ENCODE results near the gene STX18. TPM values are rescaled to one million over a fixed set of nuclear protein-coding genes. Genes with fewer than 3 reads are reported as not detected.

The STX18 gene
- total RNA-seq, 1 donor from 2014 or later = 21.1 TPM

- DNase-seq (ENCODE audit: low spot score) = no peak
- H3K27me3 Mint-ChIP-seq (ENCODE audit: low read depth) = no peaks in the 10 kb centered on the region
- H3K4me3 Mint-ChIP-seq (ENCODE audit: unreplicated experiment) = no peak overlapping the region
- H3K4me1 Mint-ChIP-seq (ENCODE audit: low read depth) = peaks cover 6% of the 10 kb centered on the region
- peaks cover 37% of the 10 kb centered on the region for H3K36me3 Mint-ChIP-seq (ENCODE audit: low read depth)
- H3K27ac Mint-ChIP-seq (ENCODE audit: unreplicated experiment) = no peak overlapping the region
- TF ChIP-seq CTCF (IDR thresholded peaks at IDR 0.05) = no peak
- peaks cover 5% of the 10 kb centered on the region for H3K9me3 Mint-ChIP-seq (ENCODE audit: low read depth)
Measured at GRCh38 chr4:4455210-4455865, 86.5 kb downstream of the STX18 start.

DNA sequence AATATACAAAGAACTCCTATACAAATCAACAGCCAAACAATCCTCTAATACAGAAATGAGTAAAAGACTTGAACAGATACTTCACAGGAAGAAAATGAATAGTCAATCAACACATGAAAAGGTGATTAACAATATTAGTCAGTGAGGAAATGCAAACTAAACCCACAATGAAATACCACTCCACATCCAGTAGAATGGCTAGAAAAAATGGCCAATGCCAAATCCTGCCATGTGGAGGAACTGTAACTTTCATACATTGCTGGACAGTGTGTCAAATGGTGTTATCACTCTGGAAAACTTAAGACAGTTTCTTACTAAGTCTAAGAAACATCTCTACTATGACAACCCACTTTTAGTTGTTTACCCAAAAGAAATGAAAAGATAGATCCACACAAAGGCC lies 95.4 kb downstream of the STX18 start:
- no peaks in the 10 kb centered on the region for H3K9me3 Mint-ChIP-seq (ENCODE audit: low read depth)
- H3K36me3 Mint-ChIP-seq (ENCODE audit: low read depth) = no peaks in the 10 kb centered on the region
- no peak overlapping the region for H3K27ac Mint-ChIP-seq (ENCODE audit: unreplicated experiment)
- H3K4me1 Mint-ChIP-seq (ENCODE audit: low read depth) = peaks cover 15% of the 10 kb centered on the region
- no peak overlapping the region for H3K4me3 Mint-ChIP-seq (ENCODE audit: unreplicated experiment)
- DNase-seq (ENCODE audit: low spot score) = no peak
- no peaks in the 10 kb centered on the region for H3K27me3 Mint-ChIP-seq (ENCODE audit: low read depth)
- TF ChIP-seq CTCF (IDR thresholded peaks at IDR 0.05) = no peak

- H3K9me3 Mint-ChIP-seq (ENCODE audit: low read depth) = no peaks in the 10 kb centered on the region
- H3K36me3 Mint-ChIP-seq (ENCODE audit: low read depth) = peaks cover under 1% of the 10 kb centered on the region
- DNase-seq (ENCODE audit: low spot score) = no peak
- H3K4me1 Mint-ChIP-seq (ENCODE audit: low read depth) = peaks cover 15% of the 10 kb centered on the region
- H3K4me3 Mint-ChIP-seq (ENCODE audit: unreplicated experiment) = no peak overlapping the region
- peak overlapping the region; percentile 35 for H3K27ac Mint-ChIP-seq (ENCODE audit: unreplicated experiment)
- no peak for TF ChIP-seq CTCF (IDR thresholded peaks at IDR 0.05)
- no peaks in the 10 kb centered on the region for H3K27me3 Mint-ChIP-seq (ENCODE audit: low read depth)
Measured at GRCh38 chr4:4443821-4444220, 98.0 kb downstream of the STX18 start.

DNA sequence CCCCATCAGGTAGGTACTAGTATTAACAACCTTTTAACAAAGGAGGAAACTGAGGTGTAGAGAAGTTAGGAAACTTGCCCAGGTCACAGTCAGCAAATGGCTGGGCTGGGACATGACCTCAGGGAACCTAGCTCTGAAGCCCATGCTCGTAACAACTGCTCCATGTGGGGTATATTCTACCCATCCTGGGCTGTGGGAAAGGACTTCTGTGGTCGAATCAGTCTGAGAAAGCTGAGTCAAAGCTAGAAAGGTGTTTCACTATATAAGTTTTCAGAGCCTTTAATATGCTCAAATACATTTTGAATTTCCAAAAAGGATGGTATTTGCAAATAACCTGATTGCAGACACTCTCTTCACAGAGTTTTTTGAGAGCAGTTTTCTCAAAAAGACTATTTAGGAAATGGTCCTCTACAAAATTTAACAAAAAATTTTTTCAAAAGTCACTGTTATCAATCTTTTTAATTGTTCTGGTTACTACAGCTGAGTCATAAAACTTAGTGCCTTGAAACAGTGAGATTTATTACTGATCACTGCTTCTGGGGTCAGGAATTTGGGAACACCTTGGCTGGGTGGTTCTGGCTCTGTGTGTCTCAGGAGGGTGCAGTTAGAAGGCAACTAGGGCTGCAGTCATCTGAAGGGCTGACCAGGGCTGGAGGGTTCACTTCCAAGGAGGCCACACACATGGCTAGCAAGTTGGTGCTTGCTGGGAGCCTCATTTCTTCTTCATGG lies 101.4 kb downstream of the STX18 start:
- Mint-ChIP-seq H3K27ac (ENCODE audit: unreplicated experiment) (no peak overlapping the region), H3K4me3 (ENCODE audit: unreplicated experiment) (no peak overlapping the region), H3K27me3 (ENCODE audit: low read depth) (no peaks in the 10 kb centered on the region), H3K4me1 (ENCODE audit: low read depth) (peaks cover 15% of the 10 kb centered on the region), H3K9me3 (ENCODE audit: low read depth) (no peaks in the 10 kb centered on the region), H3K36me3 (ENCODE audit: low read depth) (peaks cover 11% of the 10 kb centered on the region)
- DNase-seq (ENCODE audit: low spot score) = no peak
- no peak for TF ChIP-seq CTCF (IDR thresholded peaks at IDR 0.05)

DNA sequence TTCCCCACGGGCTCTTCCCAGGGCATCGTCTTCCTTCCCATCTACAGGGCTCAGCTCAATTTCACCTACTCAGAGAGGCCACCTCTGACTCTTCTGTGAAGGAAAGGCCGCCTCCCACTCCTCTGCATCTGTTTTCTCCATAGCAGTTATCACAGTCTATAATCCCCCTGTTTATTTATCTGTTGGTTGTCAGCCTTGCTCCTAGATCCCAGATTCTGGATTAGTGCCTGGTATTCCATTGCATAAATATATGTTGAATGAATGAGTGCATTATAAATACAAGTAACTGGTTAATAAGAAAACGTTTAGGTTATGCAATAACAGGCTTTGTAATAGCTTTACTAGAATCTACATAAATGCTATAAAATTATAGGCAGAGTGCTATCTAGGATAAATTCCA lies 102.1 kb downstream of the STX18 start:
- TF ChIP-seq CTCF (IDR thresholded peaks at IDR 0.05) = no peak
- Mint-ChIP-seq H3K4me3 (ENCODE audit: unreplicated experiment) (no peak overlapping the region), H3K27ac (ENCODE audit: unreplicated experiment) (no peak overlapping the region), H3K9me3 (ENCODE audit: low read depth) (no peaks in the 10 kb centered on the region), H3K4me1 (ENCODE audit: low read depth) (peaks cover 15% of the 10 kb centered on the region), H3K27me3 (ENCODE audit: low read depth) (no peaks in the 10 kb centered on the region), H3K36me3 (ENCODE audit: low read depth) (peaks cover 12% of the 10 kb centered on the region)
- DNase-seq (ENCODE audit: low spot score) = no peak
